Liver (tissue), 9 donors: ENCODE results near the gene HOXD12. TPM values are rescaled to one million over a fixed set of nuclear protein-coding genes. Genes with fewer than 3 reads are reported as not detected.

Source experiments
- DNase-seq: peaks from one replicate; pipeline ENCODE4 v3.0.0-alpha.2; 2017; ENCODE audit warnings: low spot score
- H3K27ac ChIP-seq, 2 donors: one replicate each; pipeline ENCODE4 v1.7.0; 2013; ENCODE audit warnings: inconsistent platforms in 2 of 2, low read length in 2 of 2, control low read depth in 1 of 2, low read depth in 1 of 2, mild to moderate bottlenecking in 1 of 2
- H3K27me3 ChIP-seq, 4 donors: one replicate each; pipeline versions ENCODE4 v1.6.1 to v1.7.0; 2013; ENCODE audit warnings: low read length in 3 of 4, inconsistent platforms in 1 of 4, mild to moderate bottlenecking in 1 of 4, moderate library complexity in 1 of 4; ENCODE audit not compliant: control insufficient read depth in 4 of 4, insufficient read depth in 4 of 4
- H3K36me3 ChIP-seq, 4 donors: one replicate each; pipeline versions ENCODE4 v1.6.1 to v1.7.0; 2013; ENCODE audit warnings: low read length in 3 of 4, mild to moderate bottlenecking in 3 of 4, low read depth in 1 of 4, moderate library complexity in 1 of 4; ENCODE audit not compliant: control insufficient read depth in 4 of 4, insufficient read depth in 3 of 4
- H3K4me1 ChIP-seq, 4 donors: one replicate each; pipeline versions ENCODE4 v1.6.1 to v1.7.0; 2013; ENCODE audit warnings: low read length in 3 of 4, mild to moderate bottlenecking in 3 of 4, moderate library complexity in 1 of 4; ENCODE audit not compliant: control insufficient read depth in 4 of 4, insufficient read depth in 4 of 4
- H3K4me3 ChIP-seq, 3 donors: one replicate each; pipeline versions ENCODE4 v1.6.1 to v1.7.0; 2013; ENCODE audit warnings: low read length in 3 of 3, control low read depth in 1 of 3, low read depth in 1 of 3, mild to moderate bottlenecking in 1 of 3
- H3K9ac ChIP-seq, 2 donors: one replicate each; pipeline ENCODE4 v1.7.0; 2013; ENCODE audit warnings: low read length in 2 of 2, mild to moderate bottlenecking in 2 of 2, moderate library complexity in 2 of 2, control low read depth in 1 of 2, low read depth in 1 of 2
- H3K9me3 ChIP-seq, 4 donors: one replicate each; pipeline versions ENCODE4 v1.6.1 to v1.7.0; 2013; ENCODE audit warnings: low read length in 3 of 4; ENCODE audit not compliant: control insufficient read depth in 4 of 4
- EGR1 ChIP-seq, 2 donors: IDR thresholded peaks; 2 replicates each; pipeline ENCODE4 v1.6.1; 2016 to 2018; ENCODE audit warnings: antibody characterized with exemption in 2 of 2, low read depth in 2 of 2
- FOXA1 ChIP-seq: IDR thresholded peaks from 2 replicates; pipeline ENCODE4 v1.6.1; 2016; ENCODE audit warnings: antibody characterized with exemption
- FOXA2 ChIP-seq: IDR thresholded peaks from 2 replicates; pipeline ENCODE4 v1.6.1; 2016; ENCODE audit warnings: antibody characterized with exemption
- GABPA ChIP-seq, 2 donors: IDR thresholded peaks in 1 of 2; conservative IDR thresholded peaks in 1 of 2; 2 replicates each; pipeline ENCODE4 v1.6.1; 2016; ENCODE audit warnings: antibody characterized with exemption in 2 of 2, mild to moderate bottlenecking in 1 of 2, moderate library complexity in 1 of 2
- HNF4A ChIP-seq, 2 donors: conservative IDR thresholded peaks; 2 replicates each; pipeline ENCODE4 v1.6.1; 2016; ENCODE audit warnings: antibody characterized with exemption in 2 of 2, mild to moderate bottlenecking in 2 of 2
- HNF4G ChIP-seq: IDR thresholded peaks from 2 replicates; pipeline ENCODE4 v1.6.1; 2016; ENCODE audit warnings: antibody characterized with exemption
- JUND ChIP-seq, 2 donors: IDR thresholded peaks; 2 replicates each; pipeline ENCODE4 v1.6.1; 2016; ENCODE audit warnings: antibody characterized with exemption in 2 of 2
- NR2F2 ChIP-seq: IDR thresholded peaks from 2 replicates; pipeline ENCODE4 v1.6.1; 2016; ENCODE audit warnings: antibody characterized with exemption
- RAD21 ChIP-seq, 2 donors: IDR thresholded peaks; 2 replicates each; pipeline ENCODE4 v1.6.1; 2016; ENCODE audit warnings: antibody characterized with exemption in 2 of 2, mild to moderate bottlenecking in 2 of 2
- RXRA ChIP-seq, 2 donors: IDR thresholded peaks; 2 replicates each; pipeline ENCODE4 v1.6.1; 2017 to 2018; ENCODE audit warnings: antibody characterized with exemption in 2 of 2, mild to moderate bottlenecking in 1 of 2
- SP1 ChIP-seq: IDR thresholded peaks from 2 replicates; pipeline ENCODE4 v1.6.1; 2018; ENCODE audit warnings: antibody characterized with exemption, mild to moderate bottlenecking
- TAF1 ChIP-seq: conservative IDR thresholded peaks from 2 replicates; pipeline ENCODE4 v1.6.1; 2016; ENCODE audit warnings: antibody characterized with exemption, mild to moderate bottlenecking
- YY1 ChIP-seq: IDR thresholded peaks from 2 replicates; pipeline ENCODE4 v1.6.1; 2016; ENCODE audit warnings: antibody characterized with exemption, mild to moderate bottlenecking
- WGBS: extraction: QIAGEN DNeasy Blood & Tissue Kit; methylation state at CpG from one replicate; pipeline ENCODE4 v1.1.7; 2013; 5-methylcytosine and 5-hydroxymethylcytosine counted together
- polyA plus RNA-seq, 2 donors: library from polyadenylated mRNA; stranded (reverse) in 1 of 2; unstranded in 1 of 2; fragments of 200-250 nt in 1 of 2; fragments of >200 nt in 1 of 2; fragmentation: Nextera tagmentation in 1 of 2; extraction: Ambion mirVana in 1 of 2; gene quantifications; one replicate each; pipeline versions ENCODE4 v1.2.1 to v1.2.3, GENCODE V29; 2013 to 2015
- total RNA-seq, 2 donors: library from RNA; depleted of rRNA; stranded (reverse); fragments of >200 nt; gene quantifications; one replicate each; pipeline ENCODE4 v1.2.3, GENCODE V29; 2014
- TF ChIP-seq, protein P1 (sequence below): fragments of 150-350 bp; IDR thresholded peaks from 2 replicates; pipeline ENCODE4 v1.5.1; 2017; ENCODE audit warnings: improper control_type of control experiment, low read depth, low read length; ENCODE audit not compliant: missing input control
- TF ChIP-seq, protein P2 (sequence below): IDR thresholded peaks from 2 replicates; pipeline ENCODE4 v1.6.1; 2016; ENCODE audit warnings: antibody characterized with exemption
- TF ChIP-seq, protein P3 (sequence below): IDR thresholded peaks from 2 replicates; pipeline ENCODE4 v1.6.1; 2016; ENCODE audit warnings: antibody characterized with exemption
- TF ChIP-seq, protein P4 (sequence below): IDR thresholded peaks from 2 replicates; pipeline ENCODE4 v1.6.1; 2016; ENCODE audit warnings: antibody characterized with exemption
- TF ChIP-seq, protein P5 (sequence below): IDR thresholded peaks from 2 replicates; pipeline ENCODE4 v1.6.1; 2016; ENCODE audit warnings: antibody characterized with exemption, mild to moderate bottlenecking
- donor health status: healthy.
- donor health status: healthy.
- donor health status: healthy.
- donor health status: healthy.
- donor health status: healthy.

The HOXD12 gene, protein sequence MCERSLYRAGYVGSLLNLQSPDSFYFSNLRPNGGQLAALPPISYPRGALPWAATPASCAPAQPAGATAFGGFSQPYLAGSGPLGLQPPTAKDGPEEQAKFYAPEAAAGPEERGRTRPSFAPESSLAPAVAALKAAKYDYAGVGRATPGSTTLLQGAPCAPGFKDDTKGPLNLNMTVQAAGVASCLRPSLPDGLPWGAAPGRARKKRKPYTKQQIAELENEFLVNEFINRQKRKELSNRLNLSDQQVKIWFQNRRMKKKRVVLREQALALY
- total RNA-seq (not detected), polyA plus RNA-seq (not detected)

DNA sequence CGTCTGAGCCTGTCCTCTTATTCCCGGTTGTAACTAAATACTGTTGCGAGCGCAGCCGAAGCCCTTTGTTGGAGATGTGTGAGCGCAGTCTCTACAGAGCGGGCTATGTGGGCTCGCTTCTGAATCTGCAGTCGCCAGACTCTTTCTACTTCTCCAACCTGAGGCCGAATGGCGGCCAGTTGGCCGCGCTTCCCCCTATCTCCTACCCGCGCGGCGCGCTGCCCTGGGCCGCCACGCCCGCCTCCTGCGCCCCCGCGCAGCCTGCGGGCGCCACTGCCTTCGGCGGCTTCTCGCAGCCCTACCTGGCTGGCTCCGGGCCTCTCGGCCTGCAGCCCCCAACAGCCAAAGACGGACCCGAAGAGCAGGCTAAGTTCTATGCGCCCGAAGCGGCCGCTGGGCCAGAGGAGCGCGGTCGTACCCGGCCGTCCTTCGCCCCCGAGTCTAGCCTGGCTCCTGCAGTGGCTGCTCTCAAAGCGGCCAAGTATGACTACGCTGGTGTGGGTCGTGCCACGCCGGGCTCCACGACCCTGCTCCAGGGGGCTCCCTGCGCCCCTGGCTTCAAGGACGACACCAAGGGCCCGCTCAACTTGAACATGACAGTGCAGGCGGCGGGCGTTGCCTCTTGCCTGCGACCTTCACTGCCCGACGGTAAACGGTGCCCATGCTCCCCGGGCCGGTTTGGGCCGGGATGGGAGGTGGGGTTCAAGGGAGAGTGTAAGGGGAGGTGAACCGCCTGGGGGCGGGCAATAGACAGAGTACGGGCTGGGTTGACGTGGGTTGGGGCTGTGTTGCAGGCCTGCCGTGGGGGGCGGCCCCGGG, at the start of gene HOXD12:
Gene HOXD12, plus strand, starts transcription at position 68 of the 819 bp plus-strand sequence. Its CDS starts 7 bp downstream, at position 75.
- Histone ChIP-seq H3K27ac (no peak within 1 kb of the TSS), H3K4me1 (peaks cover 1 to 23% (median 14%) of the 10 kb centered on the region in 4 donors), H3K27me3 (peaks cover 13 to 71% (median 38%) of the 10 kb centered on the region in 4 donors), H3K9ac (no peak within 1 kb of the TSS), H3K9me3 (peaks cover 0 to 2% (median 0%) of the 10 kb centered on the region in 4 donors), H3K4me3 (no peak within 1 kb of the TSS), H3K36me3 (no peaks in the 10 kb centered on the region)
- no peak for DNase-seq
- TF ChIP-seq, protein P1, sequence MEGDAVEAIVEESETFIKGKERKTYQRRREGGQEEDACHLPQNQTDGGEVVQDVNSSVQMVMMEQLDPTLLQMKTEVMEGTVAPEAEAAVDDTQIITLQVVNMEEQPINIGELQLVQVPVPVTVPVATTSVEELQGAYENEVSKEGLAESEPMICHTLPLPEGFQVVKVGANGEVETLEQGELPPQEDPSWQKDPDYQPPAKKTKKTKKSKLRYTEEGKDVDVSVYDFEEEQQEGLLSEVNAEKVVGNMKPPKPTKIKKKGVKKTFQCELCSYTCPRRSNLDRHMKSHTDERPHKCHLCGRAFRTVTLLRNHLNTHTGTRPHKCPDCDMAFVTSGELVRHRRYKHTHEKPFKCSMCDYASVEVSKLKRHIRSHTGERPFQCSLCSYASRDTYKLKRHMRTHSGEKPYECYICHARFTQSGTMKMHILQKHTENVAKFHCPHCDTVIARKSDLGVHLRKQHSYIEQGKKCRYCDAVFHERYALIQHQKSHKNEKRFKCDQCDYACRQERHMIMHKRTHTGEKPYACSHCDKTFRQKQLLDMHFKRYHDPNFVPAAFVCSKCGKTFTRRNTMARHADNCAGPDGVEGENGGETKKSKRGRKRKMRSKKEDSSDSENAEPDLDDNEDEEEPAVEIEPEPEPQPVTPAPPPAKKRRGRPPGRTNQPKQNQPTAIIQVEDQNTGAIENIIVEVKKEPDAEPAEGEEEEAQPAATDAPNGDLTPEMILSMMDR = no peak
- TF ChIP-seq, protein P2, sequence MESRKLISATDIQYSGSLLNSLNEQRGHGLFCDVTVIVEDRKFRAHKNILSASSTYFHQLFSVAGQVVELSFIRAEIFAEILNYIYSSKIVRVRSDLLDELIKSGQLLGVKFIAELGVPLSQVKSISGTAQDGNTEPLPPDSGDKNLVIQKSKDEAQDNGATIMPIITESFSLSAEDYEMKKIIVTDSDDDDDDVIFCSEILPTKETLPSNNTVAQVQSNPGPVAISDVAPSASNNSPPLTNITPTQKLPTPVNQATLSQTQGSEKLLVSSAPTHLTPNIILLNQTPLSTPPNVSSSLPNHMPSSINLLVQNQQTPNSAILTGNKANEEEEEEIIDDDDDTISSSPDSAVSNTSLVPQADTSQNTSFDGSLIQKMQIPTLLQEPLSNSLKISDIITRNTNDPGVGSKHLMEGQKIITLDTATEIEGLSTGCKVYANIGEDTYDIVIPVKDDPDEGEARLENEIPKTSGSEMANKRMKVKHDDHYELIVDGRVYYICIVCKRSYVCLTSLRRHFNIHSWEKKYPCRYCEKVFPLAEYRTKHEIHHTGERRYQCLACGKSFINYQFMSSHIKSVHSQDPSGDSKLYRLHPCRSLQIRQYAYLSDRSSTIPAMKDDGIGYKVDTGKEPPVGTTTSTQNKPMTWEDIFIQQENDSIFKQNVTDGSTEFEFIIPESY = no peak
- TF ChIP-seq, protein P3, sequence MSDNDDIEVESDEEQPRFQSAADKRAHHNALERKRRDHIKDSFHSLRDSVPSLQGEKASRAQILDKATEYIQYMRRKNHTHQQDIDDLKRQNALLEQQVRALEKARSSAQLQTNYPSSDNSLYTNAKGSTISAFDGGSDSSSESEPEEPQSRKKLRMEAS = no peak
- TF ChIP-seq RAD21 (IDR thresholded peaks at IDR 0.05) (no peak), SP1 (no peak), FOXA1 (no peak), TAF1 (no peak), GABPA (IDR thresholded peaks at IDR 0.05 in 1 of 2, conservative IDR thresholded peaks at IDR 0.05 in 1 of 2) (no peak), JUND (IDR thresholded peaks at IDR 0.05) (no peak), NR2F2 (no peak), RXRA (IDR thresholded peaks at IDR 0.05) (no peak), EGR1 (IDR thresholded peaks at IDR 0.05; ENCODE audit: low read depth in 2 of 2) (no peak), YY1 (no peak), FOXA2 (no peak), HNF4A (conservative IDR thresholded peaks at IDR 0.05) (no peak), HNF4G (no peak)
- TF ChIP-seq, protein P4, sequence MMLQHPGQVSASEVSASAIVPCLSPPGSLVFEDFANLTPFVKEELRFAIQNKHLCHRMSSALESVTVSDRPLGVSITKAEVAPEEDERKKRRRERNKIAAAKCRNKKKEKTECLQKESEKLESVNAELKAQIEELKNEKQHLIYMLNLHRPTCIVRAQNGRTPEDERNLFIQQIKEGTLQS = no peak
- TF ChIP-seq, protein P5, sequence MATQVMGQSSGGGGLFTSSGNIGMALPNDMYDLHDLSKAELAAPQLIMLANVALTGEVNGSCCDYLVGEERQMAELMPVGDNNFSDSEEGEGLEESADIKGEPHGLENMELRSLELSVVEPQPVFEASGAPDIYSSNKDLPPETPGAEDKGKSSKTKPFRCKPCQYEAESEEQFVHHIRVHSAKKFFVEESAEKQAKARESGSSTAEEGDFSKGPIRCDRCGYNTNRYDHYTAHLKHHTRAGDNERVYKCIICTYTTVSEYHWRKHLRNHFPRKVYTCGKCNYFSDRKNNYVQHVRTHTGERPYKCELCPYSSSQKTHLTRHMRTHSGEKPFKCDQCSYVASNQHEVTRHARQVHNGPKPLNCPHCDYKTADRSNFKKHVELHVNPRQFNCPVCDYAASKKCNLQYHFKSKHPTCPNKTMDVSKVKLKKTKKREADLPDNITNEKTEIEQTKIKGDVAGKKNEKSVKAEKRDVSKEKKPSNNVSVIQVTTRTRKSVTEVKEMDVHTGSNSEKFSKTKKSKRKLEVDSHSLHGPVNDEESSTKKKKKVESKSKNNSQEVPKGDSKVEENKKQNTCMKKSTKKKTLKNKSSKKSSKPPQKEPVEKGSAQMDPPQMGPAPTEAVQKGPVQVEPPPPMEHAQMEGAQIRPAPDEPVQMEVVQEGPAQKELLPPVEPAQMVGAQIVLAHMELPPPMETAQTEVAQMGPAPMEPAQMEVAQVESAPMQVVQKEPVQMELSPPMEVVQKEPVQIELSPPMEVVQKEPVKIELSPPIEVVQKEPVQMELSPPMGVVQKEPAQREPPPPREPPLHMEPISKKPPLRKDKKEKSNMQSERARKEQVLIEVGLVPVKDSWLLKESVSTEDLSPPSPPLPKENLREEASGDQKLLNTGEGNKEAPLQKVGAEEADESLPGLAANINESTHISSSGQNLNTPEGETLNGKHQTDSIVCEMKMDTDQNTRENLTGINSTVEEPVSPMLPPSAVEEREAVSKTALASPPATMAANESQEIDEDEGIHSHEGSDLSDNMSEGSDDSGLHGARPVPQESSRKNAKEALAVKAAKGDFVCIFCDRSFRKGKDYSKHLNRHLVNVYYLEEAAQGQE = no peak
- WGBS = 7% methylated on average over 70 of the region's 70 CpGs
